ENCODE measurements around the gene GCSH. TPM values are rescaled to one million over a fixed set of nuclear protein-coding genes. Genes with fewer than 3 reads are reported as not detected.

Gene GCSH
- 10 to 100 TPM; 12.6 to 20.8 (median 16.6) TPM for total RNA-seq

DNA sequence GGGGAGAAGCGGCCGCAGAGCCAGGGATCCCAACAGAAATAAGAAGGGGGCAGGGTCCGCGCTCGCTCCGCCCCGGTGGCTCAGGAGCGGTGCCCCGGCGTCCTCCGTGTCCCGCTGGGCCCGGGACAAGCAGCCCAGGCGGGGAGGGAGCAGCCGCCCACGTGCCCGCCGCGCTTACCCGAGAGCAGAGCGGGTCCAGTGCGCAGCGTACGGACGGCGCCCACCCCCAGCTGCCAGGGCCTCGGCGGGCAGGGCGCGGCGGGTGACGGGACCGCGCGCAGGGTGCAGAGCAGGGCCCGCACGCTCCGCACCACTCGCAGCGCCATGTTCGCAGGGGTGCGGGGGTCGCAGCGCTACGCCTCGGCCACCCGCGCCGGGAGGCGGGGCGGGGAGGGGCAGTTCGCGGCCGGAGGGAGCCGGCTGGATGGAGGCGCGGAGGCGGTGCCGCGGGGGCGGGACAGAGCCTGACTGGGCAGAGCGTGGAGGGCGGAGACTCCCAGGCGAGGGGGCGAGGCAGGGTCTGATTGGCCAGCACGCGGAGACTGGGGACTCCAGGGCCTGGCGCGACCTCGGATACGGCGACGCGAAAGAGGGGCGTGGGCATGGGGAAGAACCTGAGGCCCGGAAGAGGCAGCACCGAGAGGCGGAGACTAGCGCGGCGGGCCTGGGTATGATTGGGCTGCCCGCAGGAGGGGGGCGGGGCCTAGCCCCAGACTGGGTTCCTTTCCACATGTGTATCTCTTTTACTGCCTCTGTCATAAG lies at the start of gene GCSH:
GCSH (minus strand) TSS at position 443 of the 762 bp plus-strand sequence; CDS start at position 326, 117 bp downstream.
- intact Hi-C loops (cut with DNase I), result loop anchor here (5.0 kb wide), 1 partner anchor 59 kb away; the partner anchor contains the start of gene ATMIN
- Histone ChIP-seq H3K36me3 (no peaks in the 10 kb centered on the region), H3K27ac (replicated peaks in 1 of 4) (peak within 1 kb of the TSS; percentile 75 to 92 (median 86)), H3K27me3 (no peaks in the 10 kb centered on the region), H3K4me3 (peak within 1 kb of the TSS; percentile 75 to 94 (median 86)), H3K4me1 (peaks cover 5 to 19% (median 11%) of the 10 kb centered on the region in 4 donors), H3K9me3 (no peaks in the 10 kb centered on the region)
- TF ChIP-seq, protein P1, sequence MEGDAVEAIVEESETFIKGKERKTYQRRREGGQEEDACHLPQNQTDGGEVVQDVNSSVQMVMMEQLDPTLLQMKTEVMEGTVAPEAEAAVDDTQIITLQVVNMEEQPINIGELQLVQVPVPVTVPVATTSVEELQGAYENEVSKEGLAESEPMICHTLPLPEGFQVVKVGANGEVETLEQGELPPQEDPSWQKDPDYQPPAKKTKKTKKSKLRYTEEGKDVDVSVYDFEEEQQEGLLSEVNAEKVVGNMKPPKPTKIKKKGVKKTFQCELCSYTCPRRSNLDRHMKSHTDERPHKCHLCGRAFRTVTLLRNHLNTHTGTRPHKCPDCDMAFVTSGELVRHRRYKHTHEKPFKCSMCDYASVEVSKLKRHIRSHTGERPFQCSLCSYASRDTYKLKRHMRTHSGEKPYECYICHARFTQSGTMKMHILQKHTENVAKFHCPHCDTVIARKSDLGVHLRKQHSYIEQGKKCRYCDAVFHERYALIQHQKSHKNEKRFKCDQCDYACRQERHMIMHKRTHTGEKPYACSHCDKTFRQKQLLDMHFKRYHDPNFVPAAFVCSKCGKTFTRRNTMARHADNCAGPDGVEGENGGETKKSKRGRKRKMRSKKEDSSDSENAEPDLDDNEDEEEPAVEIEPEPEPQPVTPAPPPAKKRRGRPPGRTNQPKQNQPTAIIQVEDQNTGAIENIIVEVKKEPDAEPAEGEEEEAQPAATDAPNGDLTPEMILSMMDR (IDR thresholded peaks at IDR 0.05), result no peak
- TF ChIP-seq EP300 (IDR thresholded peaks at IDR 0.05), result no peak
- no peak for TF ChIP-seq POLR2A (IDR thresholded peaks at IDR 0.05; ENCODE audit: low read depth)
- TF ChIP-seq POLR2AphosphoS5 (IDR thresholded peaks at IDR 0.05), result peak; percentile 25 to 76
- DNase-seq (ENCODE audit: extremely low spot score), result peak; percentile 100
- 0% methylated on average over 11 of the region's 83 CpGs for WGBS

DNA sequence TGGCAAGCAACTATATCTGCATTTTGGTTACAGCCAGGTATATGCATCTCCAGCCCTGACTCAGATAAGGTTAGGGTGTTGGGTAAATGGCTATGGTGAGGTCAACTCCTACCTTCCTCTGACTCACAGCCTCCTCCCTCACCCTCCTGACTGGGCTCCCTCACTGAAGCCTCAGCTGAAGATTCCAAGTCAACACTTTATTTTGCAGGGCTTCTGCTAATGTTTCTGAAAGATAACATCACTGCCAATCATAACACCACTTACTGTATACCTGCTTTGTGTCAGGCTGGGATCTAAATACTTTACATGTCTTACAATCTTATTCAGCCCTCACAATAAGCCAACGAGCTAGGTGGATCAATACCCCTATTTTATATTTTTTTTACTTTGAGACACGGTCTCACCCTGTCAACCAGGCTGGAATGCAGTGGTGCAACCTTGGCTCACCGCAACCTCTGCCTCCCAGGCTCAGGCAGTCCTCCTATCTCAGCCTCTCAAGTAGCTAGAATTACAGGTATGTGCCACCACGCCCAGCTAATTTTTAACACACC lies 47.8 kb upstream of the GCSH start:
- Histone ChIP-seq H3K36me3 (no peaks in the 10 kb centered on the region), H3K4me1 (no peaks in the 10 kb centered on the region), H3K4me3 (no peak overlapping the region), H3K9me3 (no peaks in the 10 kb centered on the region), H3K27me3 (peaks cover 0 to 26% (median 0%) of the 10 kb centered on the region in 4 donors), H3K27ac (replicated peaks in 1 of 4) (no peak overlapping the region)
- intact Hi-C loops (cut with DNase I), result no loop called here
- TF ChIP-seq POLR2A (IDR thresholded peaks at IDR 0.05; ENCODE audit: low read depth) (no peak), EP300 (IDR thresholded peaks at IDR 0.05) (no peak), POLR2AphosphoS5 (IDR thresholded peaks at IDR 0.05) (no peak)
- TF ChIP-seq, protein P1 (IDR thresholded peaks at IDR 0.05), result no peak
- no peak for DNase-seq (ENCODE audit: extremely low spot score)
- WGBS, result 80% methylated on average over 4 of the region's 4 CpGs

DNA sequence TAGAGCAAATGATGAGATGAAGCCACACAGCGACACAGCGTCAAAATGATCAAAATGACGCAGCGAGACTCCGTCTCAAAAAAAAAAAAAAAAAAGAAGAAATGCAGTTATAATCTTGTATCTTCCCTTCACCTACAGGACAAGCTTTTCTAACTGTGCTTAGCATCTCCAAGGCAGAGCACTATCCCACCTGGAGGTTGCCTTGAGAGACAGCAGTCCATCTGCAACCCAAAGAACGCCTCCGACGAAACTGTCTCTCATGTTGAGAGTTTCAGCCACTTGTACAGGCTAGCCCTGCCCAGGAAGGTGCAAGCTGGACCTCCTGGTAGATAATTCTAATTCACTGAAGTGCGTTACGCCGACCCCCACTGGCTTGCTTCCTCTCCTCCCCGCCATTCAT lies 46.7 kb upstream of the GCSH start:
- Histone ChIP-seq H3K4me1 (no peaks in the 10 kb centered on the region), H3K4me3 (no peak overlapping the region), H3K27ac (replicated peaks in 1 of 4) (no peak overlapping the region), H3K36me3 (no peaks in the 10 kb centered on the region), H3K9me3 (no peaks in the 10 kb centered on the region), H3K27me3 (peaks cover 0 to 20% (median 0%) of the 10 kb centered on the region in 4 donors)
- WGBS, result 76% methylated on average over 12 of the region's 12 CpGs
- intact Hi-C loops (cut with DNase I), result no loop called here
- DNase-seq (ENCODE audit: extremely low spot score), result no peak
- TF ChIP-seq POLR2AphosphoS5 (IDR thresholded peaks at IDR 0.05), result no peak
- TF ChIP-seq EP300 (IDR thresholded peaks at IDR 0.05), result no peak
- TF ChIP-seq, protein P1 (IDR thresholded peaks at IDR 0.05), result no peak
- no peak for TF ChIP-seq POLR2A (IDR thresholded peaks at IDR 0.05; ENCODE audit: low read depth)

DNA sequence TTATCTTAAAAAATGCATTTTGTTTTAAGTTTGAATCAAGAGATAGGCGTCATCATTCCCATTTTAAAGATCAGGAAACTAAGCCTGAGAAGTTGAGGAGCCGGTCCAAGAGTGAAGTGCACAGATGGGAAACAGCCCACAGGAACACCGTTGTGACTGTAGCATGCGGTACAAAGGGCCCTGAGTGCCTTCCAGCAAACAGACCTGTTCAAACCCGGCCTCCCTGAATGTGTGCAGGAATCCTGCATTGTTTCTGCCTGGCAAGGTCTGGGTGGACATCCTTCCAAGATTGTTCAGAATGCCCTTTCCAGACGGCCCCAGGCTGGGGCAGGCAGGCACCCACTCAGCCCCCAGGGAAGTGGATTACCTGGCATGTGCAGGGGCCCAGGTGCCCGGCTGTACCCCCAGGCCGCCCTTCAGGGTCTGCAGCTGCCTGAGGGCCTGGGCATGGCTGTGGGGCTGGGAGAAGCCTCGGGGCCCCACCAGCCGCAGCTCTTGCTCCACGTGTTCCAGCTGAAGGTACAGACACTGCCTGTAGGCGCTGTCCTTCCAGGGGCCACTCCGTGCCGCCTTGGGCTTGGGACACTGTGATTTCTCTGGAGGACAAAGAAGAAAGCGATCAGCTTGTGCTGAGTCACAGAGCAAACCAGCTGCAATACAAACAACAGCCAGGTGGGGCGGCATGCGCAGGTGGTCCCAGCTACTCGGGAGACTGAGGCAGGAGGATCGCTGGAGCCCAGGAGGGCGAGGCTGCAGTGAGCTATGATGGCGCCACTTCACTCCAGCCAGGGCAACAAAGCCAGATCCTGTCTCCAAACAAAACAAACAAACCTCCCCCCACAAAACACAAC lies 45.0 kb upstream of the GCSH start:
- H3K4me1 ChIP-seq, result peaks cover 0 to 8% (median 0%) of the 10 kb centered on the region in 4 donors
- H3K4me3 ChIP-seq, result no peak overlapping the region
- no peaks in the 10 kb centered on the region for H3K9me3 ChIP-seq
- no peak overlapping the region for H3K27ac ChIP-seq (replicated peaks in 1 of 4)
- TF ChIP-seq, protein P1 (IDR thresholded peaks at IDR 0.05), result no peak
- TF ChIP-seq POLR2A (IDR thresholded peaks at IDR 0.05; ENCODE audit: low read depth) (no peak), POLR2AphosphoS5 (IDR thresholded peaks at IDR 0.05) (no peak), EP300 (IDR thresholded peaks at IDR 0.05) (no peak)
- 83% methylated on average over 12 of the region's 21 CpGs for WGBS
- H3K36me3 ChIP-seq, result no peaks in the 10 kb centered on the region
- intact Hi-C loops (cut with DNase I), result no loop called here
- no peak for DNase-seq (ENCODE audit: extremely low spot score)
- H3K27me3 ChIP-seq, result peaks cover 0 to 17% (median 0%) of the 10 kb centered on the region in 4 donors

Measured in esophagus muscularis mucosa (tissue), 4 donors.